Measurements from ENCODE around the gene CDK14.

CDK14 gene

DNA sequence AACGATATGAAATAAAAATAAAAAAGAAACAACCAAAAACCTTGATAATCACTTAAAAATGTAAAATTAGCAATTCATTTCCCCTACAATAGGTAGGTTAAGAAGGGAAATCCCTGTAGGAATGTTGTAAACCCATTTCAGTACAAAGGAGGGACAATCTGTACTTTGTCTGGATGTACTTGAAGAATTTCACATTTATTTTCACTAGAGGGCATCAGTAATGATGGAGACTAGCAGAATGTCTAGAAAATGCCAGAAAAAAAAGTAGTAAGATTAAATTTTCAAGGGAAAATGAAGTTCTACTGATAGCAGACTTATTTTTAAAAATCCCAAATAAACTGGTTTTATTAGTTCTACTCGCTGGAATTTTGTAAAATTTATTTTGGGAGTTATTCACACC is 459.1 kb downstream of the CDK14 start:
- H3K9me3 ChIP-seq (ENCODE audit: control insufficient read depth, insufficient read depth, low read length) = no peaks in the 10 kb centered on the region
- H3K4me1 ChIP-seq (ENCODE audit: insufficient read depth, low read length) = no peaks in the 10 kb centered on the region
- no peaks in the 10 kb centered on the region for H3K36me3 ChIP-seq (ENCODE audit: insufficient read depth, low read length)
- H3K9ac ChIP-seq (ENCODE audit: low read depth, low read length) = no peak overlapping the region

- H3K9me3 ChIP-seq (ENCODE audit: control insufficient read depth, insufficient read depth, low read length) = no peaks in the 10 kb centered on the region
- peaks cover 9% of the 10 kb centered on the region; the same call in 1 of the 2 replicates for H3K4me1 ChIP-seq (ENCODE audit: insufficient read depth, low read length)
- H3K36me3 ChIP-seq (ENCODE audit: insufficient read depth, low read length) = no peaks in the 10 kb centered on the region
- H3K9ac ChIP-seq (ENCODE audit: low read depth, low read length) = no peak overlapping the region
These were observed 466.6 kb downstream of the CDK14 start for GRCh38 chr7:91062713-91063112.

GRCh38 chr7:91064052-91064451 is 467.9 kb downstream of the CDK14 start:
- Histone ChIP-seq H3K4me1 (ENCODE audit: insufficient read depth, low read length) (peaks cover 9% of the 10 kb centered on the region; the same call in 1 of the 2 replicates), H3K9ac (ENCODE audit: low read depth, low read length) (no peak overlapping the region), H3K9me3 (ENCODE audit: control insufficient read depth, insufficient read depth, low read length) (no peaks in the 10 kb centered on the region), H3K36me3 (ENCODE audit: insufficient read depth, low read length) (no peaks in the 10 kb centered on the region)

GRCh38 chr7:91064938-91065337 is 468.8 kb downstream of the CDK14 start:
- H3K9ac ChIP-seq (ENCODE audit: low read depth, low read length) = no peak overlapping the region
- H3K4me1 ChIP-seq (ENCODE audit: insufficient read depth, low read length) = peaks cover 9% of the 10 kb centered on the region; the same call in 1 of the 2 replicates
- no peaks in the 10 kb centered on the region for H3K9me3 ChIP-seq (ENCODE audit: control insufficient read depth, insufficient read depth, low read length)
- no peaks in the 10 kb centered on the region for H3K36me3 ChIP-seq (ENCODE audit: insufficient read depth, low read length)

DNA sequence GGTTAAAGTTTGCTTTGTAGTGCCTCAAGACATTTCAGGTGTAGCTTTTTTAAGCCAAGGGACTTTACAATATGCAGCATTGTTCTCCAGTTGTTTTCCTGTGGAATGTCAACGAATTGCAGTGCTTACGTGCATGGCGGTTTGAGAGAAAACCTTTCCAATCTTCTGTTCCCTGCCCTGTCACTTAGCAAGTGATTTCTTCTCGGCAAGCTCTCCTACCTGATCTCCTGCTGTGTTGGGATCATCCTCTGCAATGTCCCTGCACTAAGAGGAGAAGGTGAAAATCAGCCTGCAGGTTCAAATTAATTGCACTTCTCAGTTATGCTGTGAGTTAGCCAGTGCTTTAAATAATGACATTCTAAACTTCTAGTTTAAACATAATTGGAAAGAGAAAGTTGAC is 470.5 kb downstream of the CDK14 start:
- Histone ChIP-seq H3K36me3 (ENCODE audit: insufficient read depth, low read length) (no peaks in the 10 kb centered on the region), H3K9me3 (ENCODE audit: control insufficient read depth, insufficient read depth, low read length) (no peaks in the 10 kb centered on the region), H3K9ac (ENCODE audit: low read depth, low read length) (no peak overlapping the region; the same call in 1 of the 2 replicates), H3K4me1 (ENCODE audit: insufficient read depth, low read length) (peaks cover 9% of the 10 kb centered on the region; the same call in 1 of the 2 replicates)

DNA sequence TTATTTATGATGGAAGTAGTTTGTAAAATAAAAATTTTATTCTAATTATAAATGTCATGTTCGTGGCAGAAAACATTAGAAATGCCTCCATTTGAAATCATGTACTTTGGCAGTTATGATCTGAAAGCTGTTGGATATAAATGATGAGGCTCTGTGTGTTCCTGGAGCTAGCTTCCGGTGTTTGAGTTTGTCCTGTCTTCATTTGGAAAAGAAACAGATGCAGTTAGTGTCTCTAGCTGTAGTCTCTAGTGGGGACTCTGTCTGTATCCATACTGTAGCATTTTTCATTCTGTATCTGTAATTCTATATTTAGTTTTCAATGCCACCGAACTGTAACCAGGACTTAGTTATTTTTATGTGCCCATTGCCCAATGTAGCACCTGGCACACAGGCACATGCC is 471.1 kb downstream of the CDK14 start:
- Histone ChIP-seq H3K36me3 (ENCODE audit: insufficient read depth, low read length) (no peaks in the 10 kb centered on the region), H3K9me3 (ENCODE audit: control insufficient read depth, insufficient read depth, low read length) (no peaks in the 10 kb centered on the region), H3K9ac (ENCODE audit: low read depth, low read length) (no peak overlapping the region), H3K4me1 (ENCODE audit: insufficient read depth, low read length) (peaks cover 9% of the 10 kb centered on the region; the same call in 1 of the 2 replicates)

- Histone ChIP-seq H3K9ac (ENCODE audit: low read depth, low read length) (no peak overlapping the region), H3K36me3 (ENCODE audit: insufficient read depth, low read length) (no peaks in the 10 kb centered on the region), H3K4me1 (ENCODE audit: insufficient read depth, low read length) (peaks cover 9% of the 10 kb centered on the region; the same call in 1 of the 2 replicates), H3K9me3 (ENCODE audit: control insufficient read depth, insufficient read depth, low read length) (no peaks in the 10 kb centered on the region)
These were observed 472.1 kb downstream of the CDK14 start for GRCh38 chr7:91068136-91068795.

DNA sequence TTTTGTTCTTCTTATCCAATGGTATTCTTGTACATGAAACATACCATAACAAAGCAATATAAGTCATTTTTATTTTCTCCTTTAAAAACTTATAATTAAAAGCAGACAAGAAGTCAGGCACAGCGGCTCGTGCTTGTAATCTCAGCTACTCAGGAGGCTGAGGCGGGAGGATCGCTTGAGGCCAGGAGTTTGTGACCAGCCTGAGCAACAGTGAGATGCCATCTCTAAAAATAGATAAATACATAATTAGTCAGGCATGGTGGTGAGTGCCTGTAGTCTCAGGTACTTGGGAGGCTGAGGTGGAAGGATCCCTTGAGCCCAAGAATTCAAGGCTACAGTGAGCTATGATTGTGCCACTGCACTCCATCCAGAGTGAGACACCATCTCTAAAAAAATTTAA is 473.0 kb downstream of the CDK14 start:
- Histone ChIP-seq H3K4me1 (ENCODE audit: insufficient read depth, low read length) (peaks cover 9% of the 10 kb centered on the region; the same call in 1 of the 2 replicates), H3K9ac (ENCODE audit: low read depth, low read length) (no peak overlapping the region), H3K9me3 (ENCODE audit: control insufficient read depth, insufficient read depth, low read length) (no peaks in the 10 kb centered on the region), H3K36me3 (ENCODE audit: insufficient read depth, low read length) (no peaks in the 10 kb centered on the region)

DNA sequence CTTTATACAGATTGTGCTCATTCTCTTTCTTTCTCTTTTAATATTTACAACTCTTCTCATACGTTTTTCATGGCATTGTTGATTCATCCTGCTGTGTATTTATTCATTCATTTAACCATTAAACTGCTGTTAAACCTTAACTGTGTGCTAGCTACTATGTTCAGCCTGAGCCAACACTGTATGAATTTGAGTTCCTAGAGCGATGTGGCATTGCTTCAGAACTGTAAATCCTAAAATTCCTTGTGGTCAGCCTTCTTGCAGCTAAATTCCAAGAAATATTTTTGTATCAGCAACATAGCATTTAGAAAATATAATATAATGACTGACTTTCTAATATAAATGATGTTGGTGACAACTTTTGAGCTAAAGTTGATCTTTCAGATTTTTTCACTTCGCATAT is 483.4 kb downstream of the CDK14 start:
- H3K4me1 ChIP-seq (ENCODE audit: insufficient read depth, low read length) = no peaks in the 10 kb centered on the region
- no peaks in the 10 kb centered on the region for H3K9me3 ChIP-seq (ENCODE audit: control insufficient read depth, insufficient read depth, low read length)
- H3K9ac ChIP-seq (ENCODE audit: low read depth, low read length) = no peak overlapping the region
- H3K36me3 ChIP-seq (ENCODE audit: insufficient read depth, low read length) = no peaks in the 10 kb centered on the region

DNA sequence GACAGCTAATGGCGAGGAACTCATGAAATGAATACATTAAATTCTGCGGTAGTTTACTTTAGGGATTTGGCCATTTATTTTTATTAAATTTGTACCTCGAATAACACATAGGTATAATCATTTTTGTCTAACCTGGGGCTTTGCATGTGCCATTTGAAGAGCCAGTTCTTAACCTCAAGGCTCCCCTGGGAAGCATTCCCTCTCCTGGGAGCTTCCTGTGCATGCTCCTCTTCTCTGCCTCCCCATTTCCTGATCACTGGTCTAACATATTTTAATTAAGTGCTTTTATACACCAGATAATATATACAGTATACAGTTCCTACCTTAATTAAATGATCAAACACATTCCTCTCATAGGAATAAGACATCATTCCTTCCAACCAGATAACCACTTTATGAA is 484.2 kb downstream of the CDK14 start:
- Histone ChIP-seq H3K4me1 (ENCODE audit: insufficient read depth, low read length) (no peaks in the 10 kb centered on the region), H3K9ac (ENCODE audit: low read depth, low read length) (no peak overlapping the region), H3K9me3 (ENCODE audit: control insufficient read depth, insufficient read depth, low read length) (no peaks in the 10 kb centered on the region), H3K36me3 (ENCODE audit: insufficient read depth, low read length) (no peaks in the 10 kb centered on the region)

GRCh38 chr7:91082038-91082437 is 485.9 kb downstream of the CDK14 start:
- H3K36me3 ChIP-seq (ENCODE audit: insufficient read depth, low read length) = no peaks in the 10 kb centered on the region
- no peak overlapping the region for H3K9ac ChIP-seq (ENCODE audit: low read depth, low read length)
- no peaks in the 10 kb centered on the region for H3K9me3 ChIP-seq (ENCODE audit: control insufficient read depth, insufficient read depth, low read length)
- no peaks in the 10 kb centered on the region for H3K4me1 ChIP-seq (ENCODE audit: insufficient read depth, low read length)

- H3K9ac ChIP-seq (ENCODE audit: low read depth, low read length) = no peak overlapping the region
- no peaks in the 10 kb centered on the region for H3K9me3 ChIP-seq (ENCODE audit: control insufficient read depth, insufficient read depth, low read length)
- no peaks in the 10 kb centered on the region for H3K36me3 ChIP-seq (ENCODE audit: insufficient read depth, low read length)
- H3K4me1 ChIP-seq (ENCODE audit: insufficient read depth, low read length) = no peaks in the 10 kb centered on the region
These were observed 486.9 kb downstream of the CDK14 start for GRCh38 chr7:91082852-91083495.

DNA sequence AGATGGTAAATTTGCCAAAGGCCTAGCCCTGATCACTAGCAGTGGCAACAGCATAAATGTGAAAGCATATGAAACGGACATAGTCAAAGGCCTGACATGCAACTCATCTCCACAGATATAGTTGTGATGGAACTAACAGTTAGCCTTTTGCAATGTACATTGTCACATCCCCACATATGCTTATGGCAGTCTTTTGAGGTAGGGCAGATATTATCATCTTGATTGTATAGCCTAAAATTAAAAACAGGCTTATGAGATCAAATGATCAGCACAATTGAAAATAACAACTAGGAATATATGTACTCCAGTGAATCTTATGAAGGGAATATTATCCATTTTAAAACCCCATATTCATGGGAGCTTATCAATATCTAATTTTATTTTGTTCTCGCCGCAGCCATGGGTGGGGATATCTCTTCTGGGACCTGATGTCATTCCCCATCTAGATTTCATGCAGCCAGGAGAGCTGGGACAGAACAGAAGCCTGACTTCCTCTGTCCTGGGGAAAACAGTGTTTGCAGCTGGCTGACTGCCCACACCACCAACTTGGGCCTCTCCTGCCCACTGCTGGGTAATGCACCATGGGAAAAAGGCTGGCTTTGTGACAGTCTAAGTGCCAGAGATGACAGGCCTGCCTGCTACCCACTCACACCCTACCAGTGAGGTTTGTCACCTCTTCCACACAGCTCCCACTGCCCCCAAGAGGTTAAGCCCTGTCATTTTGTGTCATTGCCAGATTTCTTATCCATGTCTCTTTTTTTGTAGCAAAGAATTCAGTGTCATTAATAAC is 487.9 kb downstream of the CDK14 start:
- H3K9me3 ChIP-seq (ENCODE audit: control insufficient read depth, insufficient read depth, low read length) = no peaks in the 10 kb centered on the region
- no peak overlapping the region for H3K9ac ChIP-seq (ENCODE audit: low read depth, low read length)
- no peaks in the 10 kb centered on the region for H3K36me3 ChIP-seq (ENCODE audit: insufficient read depth, low read length)
- H3K4me1 ChIP-seq (ENCODE audit: insufficient read depth, low read length) = no peaks in the 10 kb centered on the region

DNA sequence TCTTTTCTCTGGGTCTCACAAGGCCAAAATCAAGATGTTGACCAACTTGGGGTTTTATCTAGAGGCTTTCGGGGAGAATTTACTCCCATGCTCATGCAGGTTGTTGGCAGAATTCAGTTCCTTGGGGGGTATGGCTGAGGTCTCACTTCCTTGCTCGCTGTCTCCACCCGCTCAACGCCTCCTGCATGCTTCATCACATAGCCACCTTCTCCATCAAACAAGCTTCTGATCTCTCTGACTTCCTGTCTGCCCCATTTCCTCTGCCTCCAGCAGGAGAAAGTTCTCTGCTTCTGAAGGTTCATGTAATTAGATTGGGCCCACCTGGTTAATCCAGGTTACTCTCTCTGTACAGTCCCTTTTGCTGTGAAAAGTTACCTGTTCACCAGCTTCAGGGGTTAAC is 489.1 kb downstream of the CDK14 start:
- no peaks in the 10 kb centered on the region for H3K36me3 ChIP-seq (ENCODE audit: insufficient read depth, low read length)
- no peaks in the 10 kb centered on the region for H3K4me1 ChIP-seq (ENCODE audit: insufficient read depth, low read length)
- H3K9me3 ChIP-seq (ENCODE audit: control insufficient read depth, insufficient read depth, low read length) = no peaks in the 10 kb centered on the region
- no peak overlapping the region for H3K9ac ChIP-seq (ENCODE audit: low read depth, low read length)

DNA sequence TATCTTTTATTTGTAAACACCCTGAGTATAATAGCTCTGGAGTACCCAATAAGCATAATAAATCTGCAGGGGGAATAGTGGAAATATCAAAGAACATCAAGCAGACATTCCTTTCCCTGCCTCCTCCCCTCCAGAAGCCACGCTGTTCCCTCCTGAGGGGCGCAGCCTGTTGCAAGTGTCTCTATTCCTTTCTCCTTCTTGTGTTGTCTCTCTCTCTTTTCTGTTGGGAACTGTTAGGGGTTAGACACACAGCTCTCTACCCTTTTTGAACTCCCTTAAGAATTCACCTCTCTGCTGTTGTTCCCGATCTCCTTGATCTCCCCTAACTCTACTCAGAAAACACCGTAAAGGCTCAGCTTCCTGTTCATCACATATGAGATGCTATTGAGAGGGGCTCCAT is 490.1 kb downstream of the CDK14 start:
- no peaks in the 10 kb centered on the region for H3K4me1 ChIP-seq (ENCODE audit: insufficient read depth, low read length)
- no peak overlapping the region for H3K9ac ChIP-seq (ENCODE audit: low read depth, low read length)
- H3K36me3 ChIP-seq (ENCODE audit: insufficient read depth, low read length) = no peaks in the 10 kb centered on the region
- no peaks in the 10 kb centered on the region for H3K9me3 ChIP-seq (ENCODE audit: control insufficient read depth, insufficient read depth, low read length)

All from ES-I3 (cell line).